ENCODE measurements around the gene SMAP1. TPM values are rescaled to one million over a fixed set of nuclear protein-coding genes. Genes with fewer than 3 reads are reported as not detected.

The SMAP1 gene
- total and polyA plus RNA-seq, 2 experiments from 2014 or later = 31.1 to 34.6 TPM

DNA sequence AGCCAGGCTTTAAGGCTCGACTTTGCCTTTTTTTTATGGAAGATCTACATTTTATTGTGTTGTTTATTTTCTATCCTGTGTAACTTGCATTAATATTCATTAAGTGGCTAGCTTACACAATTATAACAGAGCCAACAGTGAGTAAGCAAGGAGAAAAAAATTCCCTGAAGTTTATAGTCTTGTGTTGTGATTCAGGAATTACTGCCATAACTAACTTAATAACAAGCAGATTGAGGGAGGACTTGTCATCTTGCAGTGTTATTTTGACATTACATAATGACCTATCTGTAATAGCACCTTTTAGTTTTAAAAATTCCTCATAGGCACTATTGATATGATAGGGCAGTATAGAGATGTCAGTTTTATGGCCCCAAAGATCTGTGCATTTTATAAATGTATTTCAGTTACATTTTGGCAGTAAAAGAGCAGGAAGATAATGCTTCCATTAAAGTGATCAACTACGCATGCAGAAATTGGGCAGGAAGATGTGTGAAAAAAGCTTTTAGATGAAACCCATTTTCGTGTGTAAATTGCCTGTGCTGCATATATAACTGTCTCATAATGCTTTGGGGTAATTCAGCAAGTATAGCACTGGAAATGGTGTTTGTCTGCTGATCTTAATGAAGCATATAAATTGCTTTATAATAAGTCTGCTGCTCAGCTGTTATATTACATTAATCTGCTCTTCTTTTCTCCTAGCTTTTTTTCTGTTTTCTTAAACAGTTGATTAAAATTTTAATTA lies 123.0 kb downstream of the SMAP1 start:
- Histone ChIP-seq H3K79me2 (replicated peaks; ENCODE audit: insufficient read depth) (no peaks in the 10 kb centered on the region), H4K20me1 (replicated peaks; ENCODE audit: insufficient read depth) (no peaks in the 10 kb centered on the region), H3K4me2 (no peak overlapping the region), H3F3A (replicated peaks; ENCODE audit: low read depth) (no peaks in the 10 kb centered on the region), H2AFZ (no peak overlapping the region), H3K36me3 (ENCODE audit: insufficient read depth) (no peaks in the 10 kb centered on the region), H3K4me3 (no peak overlapping the region), H3K4me1 (ENCODE audit: insufficient read depth) (no peaks in the 10 kb centered on the region), H3K27me3 (ENCODE audit: insufficient read depth) (no peaks in the 10 kb centered on the region), H3K9me2 (ENCODE audit: insufficient read depth) (no peaks in the 10 kb centered on the region), H3K27ac (ENCODE audit: low read depth) (no peak overlapping the region)
- no peaks in the 10 kb centered on the region for H3K4me1 Mint-ChIP-seq
- no peaks in the 10 kb centered on the region for H3K27me3 Mint-ChIP-seq (ENCODE audit: insufficient read depth, low read depth, poor library complexity)
- peaks cover 2% of the 10 kb centered on the region for H3K9me3 Mint-ChIP-seq
- no peak for DNase-seq (ENCODE audit: low spot score)
- H3K27ac Mint-ChIP-seq = no peak overlapping the region
- TF ChIP-seq, protein P1, sequence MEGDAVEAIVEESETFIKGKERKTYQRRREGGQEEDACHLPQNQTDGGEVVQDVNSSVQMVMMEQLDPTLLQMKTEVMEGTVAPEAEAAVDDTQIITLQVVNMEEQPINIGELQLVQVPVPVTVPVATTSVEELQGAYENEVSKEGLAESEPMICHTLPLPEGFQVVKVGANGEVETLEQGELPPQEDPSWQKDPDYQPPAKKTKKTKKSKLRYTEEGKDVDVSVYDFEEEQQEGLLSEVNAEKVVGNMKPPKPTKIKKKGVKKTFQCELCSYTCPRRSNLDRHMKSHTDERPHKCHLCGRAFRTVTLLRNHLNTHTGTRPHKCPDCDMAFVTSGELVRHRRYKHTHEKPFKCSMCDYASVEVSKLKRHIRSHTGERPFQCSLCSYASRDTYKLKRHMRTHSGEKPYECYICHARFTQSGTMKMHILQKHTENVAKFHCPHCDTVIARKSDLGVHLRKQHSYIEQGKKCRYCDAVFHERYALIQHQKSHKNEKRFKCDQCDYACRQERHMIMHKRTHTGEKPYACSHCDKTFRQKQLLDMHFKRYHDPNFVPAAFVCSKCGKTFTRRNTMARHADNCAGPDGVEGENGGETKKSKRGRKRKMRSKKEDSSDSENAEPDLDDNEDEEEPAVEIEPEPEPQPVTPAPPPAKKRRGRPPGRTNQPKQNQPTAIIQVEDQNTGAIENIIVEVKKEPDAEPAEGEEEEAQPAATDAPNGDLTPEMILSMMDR (conservative IDR thresholded peaks at IDR 0.05; ENCODE audit: low read depth in 2 of 2) = no peak
- TF ChIP-seq, protein P2, sequence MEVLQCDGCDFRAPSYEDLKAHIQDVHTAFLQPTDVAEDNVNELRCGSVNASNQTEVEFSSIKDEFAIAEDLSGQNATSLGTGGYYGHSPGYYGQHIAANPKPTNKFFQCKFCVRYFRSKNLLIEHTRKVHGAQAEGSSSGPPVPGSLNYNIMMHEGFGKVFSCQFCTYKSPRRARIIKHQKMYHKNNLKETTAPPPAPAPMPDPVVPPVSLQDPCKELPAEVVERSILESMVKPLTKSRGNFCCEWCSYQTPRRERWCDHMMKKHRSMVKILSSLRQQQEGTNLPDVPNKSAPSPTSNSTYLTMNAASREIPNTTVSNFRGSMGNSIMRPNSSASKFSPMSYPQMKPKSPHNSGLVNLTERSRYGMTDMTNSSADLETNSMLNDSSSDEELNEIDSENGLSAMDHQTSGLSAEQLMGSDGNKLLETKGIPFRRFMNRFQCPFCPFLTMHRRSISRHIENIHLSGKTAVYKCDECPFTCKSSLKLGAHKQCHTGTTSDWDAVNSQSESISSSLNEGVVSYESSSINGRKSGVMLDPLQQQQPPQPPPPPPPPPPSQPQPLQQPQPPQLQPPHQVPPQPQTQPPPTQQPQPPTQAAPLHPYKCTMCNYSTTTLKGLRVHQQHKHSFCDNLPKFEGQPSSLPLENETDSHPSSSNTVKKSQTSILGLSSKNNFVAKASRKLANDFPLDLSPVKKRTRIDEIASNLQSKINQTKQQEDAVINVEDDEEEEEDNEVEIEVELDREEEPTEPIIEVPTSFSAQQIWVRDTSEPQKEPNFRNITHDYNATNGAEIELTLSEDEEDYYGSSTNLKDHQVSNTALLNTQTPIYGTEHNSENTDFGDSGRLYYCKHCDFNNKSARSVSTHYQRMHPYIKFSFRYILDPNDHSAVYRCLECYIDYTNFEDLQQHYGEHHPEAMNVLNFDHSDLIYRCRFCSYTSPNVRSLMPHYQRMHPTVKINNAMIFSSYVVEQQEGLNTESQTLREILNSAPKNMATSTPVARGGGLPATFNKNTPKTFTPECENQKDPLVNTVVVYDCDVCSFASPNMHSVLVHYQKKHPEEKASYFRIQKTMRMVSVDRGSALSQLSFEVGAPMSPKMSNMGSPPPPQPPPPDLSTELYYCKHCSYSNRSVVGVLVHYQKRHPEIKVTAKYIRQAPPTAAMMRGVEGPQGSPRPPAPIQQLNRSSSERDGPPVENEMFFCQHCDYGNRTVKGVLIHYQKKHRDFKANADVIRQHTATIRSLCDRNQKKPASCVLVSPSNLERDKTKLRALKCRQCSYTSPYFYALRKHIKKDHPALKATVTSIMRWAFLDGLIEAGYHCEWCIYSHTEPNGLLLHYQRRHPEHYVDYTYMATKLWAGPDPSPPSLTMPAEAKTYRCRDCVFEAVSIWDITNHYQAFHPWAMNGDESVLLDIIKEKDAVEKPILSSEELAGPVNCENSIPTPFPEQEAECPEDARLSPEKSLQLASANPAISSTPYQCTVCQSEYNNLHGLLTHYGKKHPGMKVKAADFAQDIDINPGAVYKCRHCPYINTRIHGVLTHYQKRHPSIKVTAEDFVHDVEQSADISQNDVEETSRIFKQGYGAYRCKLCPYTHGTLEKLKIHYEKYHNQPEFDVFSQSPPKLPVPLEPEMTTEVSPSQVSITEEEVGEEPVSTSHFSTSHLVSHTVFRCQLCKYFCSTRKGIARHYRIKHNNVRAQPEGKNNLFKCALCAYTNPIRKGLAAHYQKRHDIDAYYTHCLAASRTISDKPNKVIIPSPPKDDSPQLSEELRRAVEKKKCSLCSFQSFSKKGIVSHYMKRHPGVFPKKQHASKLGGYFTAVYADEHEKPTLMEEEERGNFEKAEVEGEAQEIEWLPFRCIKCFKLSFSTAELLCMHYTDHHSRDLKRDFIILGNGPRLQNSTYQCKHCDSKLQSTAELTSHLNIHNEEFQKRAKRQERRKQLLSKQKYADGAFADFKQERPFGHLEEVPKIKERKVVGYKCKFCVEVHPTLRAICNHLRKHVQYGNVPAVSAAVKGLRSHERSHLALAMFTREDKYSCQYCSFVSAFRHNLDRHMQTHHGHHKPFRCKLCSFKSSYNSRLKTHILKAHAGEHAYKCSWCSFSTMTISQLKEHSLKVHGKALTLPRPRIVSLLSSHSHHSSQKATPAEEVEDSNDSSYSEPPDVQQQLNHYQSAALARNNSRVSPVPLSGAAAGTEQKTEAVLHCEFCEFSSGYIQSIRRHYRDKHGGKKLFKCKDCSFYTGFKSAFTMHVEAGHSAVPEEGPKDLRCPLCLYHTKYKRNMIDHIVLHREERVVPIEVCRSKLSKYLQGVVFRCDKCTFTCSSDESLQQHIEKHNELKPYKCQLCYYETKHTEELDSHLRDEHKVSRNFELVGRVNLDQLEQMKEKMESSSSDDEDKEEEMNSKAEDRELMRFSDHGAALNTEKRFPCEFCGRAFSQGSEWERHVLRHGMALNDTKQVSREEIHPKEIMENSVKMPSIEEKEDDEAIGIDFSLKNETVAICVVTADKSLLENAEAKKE (CRISPR knock-in tag; IDR thresholded peaks at IDR 0.05) = no peak
- TF ChIP-seq POLR2AphosphoS5 (IDR thresholded peaks at IDR 0.05; ENCODE audit: low read depth) (no peak), ZNF331 (CRISPR knock-in tag; IDR thresholded peaks at IDR 0.05; ENCODE audit: low read depth) (no peak), STAT1 (IDR thresholded peaks at IDR 0.05; ENCODE audit: unreplicated experiment) (no peak), EZH2phosphoT487 (IDR thresholded peaks at IDR 0.05; ENCODE audit: unreplicated experiment) (no peak), CREB1 (CRISPR knock-in tag; IDR thresholded peaks at IDR 0.05; ENCODE audit: low read depth) (no peak), JUNB (IDR thresholded peaks at IDR 0.05; ENCODE audit: unreplicated experiment) (no peak), EZH2 (IDR thresholded peaks at IDR 0.05; ENCODE audit: low read depth, unreplicated experiment) (no peak), NANOG (IDR thresholded peaks at IDR 0.05; ENCODE audit: borderline replicate concordance) (no peak), ZNF114 (CRISPR knock-in tag; IDR thresholded peaks at IDR 0.05) (no peak)
- TF ChIP-seq, protein P3, sequence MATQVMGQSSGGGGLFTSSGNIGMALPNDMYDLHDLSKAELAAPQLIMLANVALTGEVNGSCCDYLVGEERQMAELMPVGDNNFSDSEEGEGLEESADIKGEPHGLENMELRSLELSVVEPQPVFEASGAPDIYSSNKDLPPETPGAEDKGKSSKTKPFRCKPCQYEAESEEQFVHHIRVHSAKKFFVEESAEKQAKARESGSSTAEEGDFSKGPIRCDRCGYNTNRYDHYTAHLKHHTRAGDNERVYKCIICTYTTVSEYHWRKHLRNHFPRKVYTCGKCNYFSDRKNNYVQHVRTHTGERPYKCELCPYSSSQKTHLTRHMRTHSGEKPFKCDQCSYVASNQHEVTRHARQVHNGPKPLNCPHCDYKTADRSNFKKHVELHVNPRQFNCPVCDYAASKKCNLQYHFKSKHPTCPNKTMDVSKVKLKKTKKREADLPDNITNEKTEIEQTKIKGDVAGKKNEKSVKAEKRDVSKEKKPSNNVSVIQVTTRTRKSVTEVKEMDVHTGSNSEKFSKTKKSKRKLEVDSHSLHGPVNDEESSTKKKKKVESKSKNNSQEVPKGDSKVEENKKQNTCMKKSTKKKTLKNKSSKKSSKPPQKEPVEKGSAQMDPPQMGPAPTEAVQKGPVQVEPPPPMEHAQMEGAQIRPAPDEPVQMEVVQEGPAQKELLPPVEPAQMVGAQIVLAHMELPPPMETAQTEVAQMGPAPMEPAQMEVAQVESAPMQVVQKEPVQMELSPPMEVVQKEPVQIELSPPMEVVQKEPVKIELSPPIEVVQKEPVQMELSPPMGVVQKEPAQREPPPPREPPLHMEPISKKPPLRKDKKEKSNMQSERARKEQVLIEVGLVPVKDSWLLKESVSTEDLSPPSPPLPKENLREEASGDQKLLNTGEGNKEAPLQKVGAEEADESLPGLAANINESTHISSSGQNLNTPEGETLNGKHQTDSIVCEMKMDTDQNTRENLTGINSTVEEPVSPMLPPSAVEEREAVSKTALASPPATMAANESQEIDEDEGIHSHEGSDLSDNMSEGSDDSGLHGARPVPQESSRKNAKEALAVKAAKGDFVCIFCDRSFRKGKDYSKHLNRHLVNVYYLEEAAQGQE (IDR thresholded peaks at IDR 0.05; ENCODE audit: unreplicated experiment) = no peak
- TF ChIP-seq, protein P4, sequence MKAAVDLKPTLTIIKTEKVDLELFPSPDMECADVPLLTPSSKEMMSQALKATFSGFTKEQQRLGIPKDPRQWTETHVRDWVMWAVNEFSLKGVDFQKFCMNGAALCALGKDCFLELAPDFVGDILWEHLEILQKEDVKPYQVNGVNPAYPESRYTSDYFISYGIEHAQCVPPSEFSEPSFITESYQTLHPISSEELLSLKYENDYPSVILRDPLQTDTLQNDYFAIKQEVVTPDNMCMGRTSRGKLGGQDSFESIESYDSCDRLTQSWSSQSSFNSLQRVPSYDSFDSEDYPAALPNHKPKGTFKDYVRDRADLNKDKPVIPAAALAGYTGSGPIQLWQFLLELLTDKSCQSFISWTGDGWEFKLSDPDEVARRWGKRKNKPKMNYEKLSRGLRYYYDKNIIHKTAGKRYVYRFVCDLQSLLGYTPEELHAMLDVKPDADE (IDR thresholded peaks at IDR 0.05) = no peak
- H3K4me3 Mint-ChIP-seq = no peak overlapping the region
- ATAC-seq = no peak
- H3K36me3 Mint-ChIP-seq (ENCODE audit: low read depth) = peaks cover 9% of the 10 kb centered on the region
